ENCODE data around the gene KAT8. TPM values are rescaled to one million over a fixed set of nuclear protein-coding genes. Genes with fewer than 3 reads are reported as not detected.
"Not testable (repeated sequence)": the region's sequence is repeated elsewhere in the genome, so short reads cannot be mapped to it uniquely, and the experiment has no call there.

Gene KAT8
- total RNA-seq, 2 donors from 2014 or later = 49.7 to 50.2 TPM

DNA sequence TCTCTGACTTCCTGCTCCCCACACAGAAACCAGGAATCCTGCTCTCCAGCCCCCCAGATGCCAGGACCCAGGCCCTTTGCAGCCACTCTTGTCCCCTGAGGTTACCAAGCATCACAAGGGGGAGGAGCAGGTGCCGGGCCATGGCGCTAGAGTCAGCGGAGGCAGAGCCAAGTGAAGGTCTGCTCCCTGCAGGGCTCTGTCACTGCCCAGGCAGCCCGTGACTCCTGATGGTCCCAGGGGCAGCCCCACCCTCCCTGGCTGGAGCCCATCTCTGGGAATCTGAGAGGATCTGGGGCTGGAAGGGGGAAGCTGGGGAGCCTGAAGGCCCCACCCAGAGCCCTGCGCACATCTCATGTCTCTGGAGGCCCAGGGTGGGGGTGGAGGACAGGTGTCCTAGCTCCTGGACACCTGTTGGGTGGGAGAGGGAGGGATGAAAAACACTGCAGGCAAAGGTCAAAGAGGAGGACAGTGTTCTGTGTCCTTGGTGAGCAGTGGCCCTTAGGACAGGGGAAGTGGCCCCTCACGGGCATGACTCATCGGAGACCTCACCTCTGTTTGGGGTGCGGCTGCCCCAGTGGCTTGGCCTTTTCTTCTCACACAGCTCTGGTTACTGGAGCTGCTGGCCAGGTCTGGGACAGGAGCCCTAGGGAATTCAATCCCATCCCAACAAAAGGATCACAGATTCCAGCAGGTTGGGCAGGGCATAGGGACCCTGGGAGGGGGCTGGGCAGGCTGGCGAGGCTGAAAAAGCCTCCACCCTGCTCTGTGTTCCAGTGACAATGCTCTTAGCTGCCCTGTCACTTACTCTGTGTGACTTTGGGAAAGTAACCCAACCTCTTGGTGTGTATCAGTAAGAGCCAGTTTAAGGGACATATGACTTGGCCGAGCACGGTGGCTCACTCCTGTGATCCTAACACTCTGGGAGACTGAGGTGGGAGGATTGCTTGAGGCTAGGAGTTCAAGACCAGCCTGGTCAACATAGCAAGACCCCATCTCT, 32.7 kb downstream of the KAT8 start, which contains the start of gene PRSS36:
TSS of gene PRSS36 (minus strand) at position 173 of the 997 bp plus-strand sequence. CDS start at position 142, 31 bp downstream.
- Mint-ChIP-seq H3K36me3 (ENCODE audit: low read depth) (no peaks in the 10 kb centered on the region), H3K4me1 (no peaks in the 10 kb centered on the region), H3K27me3 (no peaks in the 10 kb centered on the region), H3K27ac (no peak within 1 kb of the TSS), H3K4me3 (no peak within 1 kb of the TSS), H3K9me3 (no peaks in the 10 kb centered on the region)
- no peak for ATAC-seq (replicated peaks)

DNA sequence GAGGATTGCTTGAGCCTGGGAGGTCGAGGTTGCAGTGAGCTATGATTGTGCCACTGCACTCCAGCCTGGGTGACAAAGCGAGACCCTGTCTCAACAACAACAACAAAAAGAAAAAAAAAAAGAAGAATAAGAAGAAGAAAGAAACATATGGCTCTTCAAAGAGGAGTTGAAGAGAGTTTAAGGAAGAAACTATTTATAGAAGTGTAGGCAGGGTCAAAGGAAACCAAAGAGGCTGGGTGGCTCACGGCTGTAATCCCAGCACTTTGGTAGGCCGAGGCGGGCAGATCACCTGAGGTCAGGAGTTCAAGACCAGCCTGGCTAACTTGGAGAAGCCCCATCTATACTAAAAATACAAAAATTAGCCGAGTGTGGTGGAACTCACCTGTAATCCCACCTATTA, 33.5 kb downstream of the KAT8 start:
- H3K27me3 Mint-ChIP-seq; H3K4me1 Mint-ChIP-seq; H3K9me3 Mint-ChIP-seq; H3K36me3 Mint-ChIP-seq (ENCODE audit: low read depth); H3K27ac Mint-ChIP-seq; H3K4me3 Mint-ChIP-seq; ATAC-seq (replicated peaks): not testable (repeated sequence)

DNA sequence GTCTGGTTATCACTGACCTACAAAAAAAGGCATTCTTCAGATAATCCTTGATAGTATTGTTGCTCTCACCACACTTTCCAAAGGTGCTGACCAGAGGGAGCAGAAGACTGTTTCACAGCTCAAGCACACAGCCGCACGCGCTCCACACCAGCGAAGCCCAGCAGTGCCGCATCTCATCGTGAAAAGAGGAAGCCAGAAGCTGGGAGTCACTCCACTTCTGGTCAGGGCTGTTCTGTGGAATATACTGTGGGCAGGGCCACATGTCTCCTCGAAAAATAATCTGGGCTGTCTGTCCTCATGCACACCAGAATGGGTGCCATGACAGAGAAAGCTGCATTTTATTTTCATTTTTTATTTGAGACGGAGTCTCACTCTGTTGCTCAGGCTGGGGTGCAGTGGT, 39.7 kb downstream of the KAT8 start:
- ATAC-seq (replicated peaks) = no peak
- Mint-ChIP-seq H3K4me3 (no peak overlapping the region), H3K27me3 (no peaks in the 10 kb centered on the region), H3K36me3 (ENCODE audit: low read depth) (no peaks in the 10 kb centered on the region), H3K4me1 (no peaks in the 10 kb centered on the region), H3K27ac (no peak overlapping the region), H3K9me3 (no peaks in the 10 kb centered on the region)

DNA sequence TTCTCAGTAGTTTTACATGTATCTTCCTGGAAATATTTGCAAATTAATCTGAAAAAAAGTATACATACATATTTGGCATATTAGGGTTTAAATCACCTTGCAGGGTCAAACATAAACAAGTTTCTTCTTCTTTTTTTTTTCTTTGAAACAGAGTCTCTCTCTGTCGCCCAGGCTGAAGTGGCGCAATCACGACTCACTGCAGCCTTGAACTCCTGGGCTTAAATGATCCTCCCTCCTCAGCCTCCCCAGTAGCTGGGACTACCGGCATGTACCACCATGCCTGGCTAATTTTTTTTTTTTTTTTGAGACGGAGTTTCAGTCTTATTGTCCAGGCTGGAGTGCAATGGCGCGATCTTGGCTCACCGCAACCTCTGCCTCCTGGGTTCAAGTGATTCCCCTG, 49.9 kb downstream of the KAT8 start:
- Mint-ChIP-seq H3K27ac (no peak overlapping the region), H3K4me1 (no peaks in the 10 kb centered on the region), H3K9me3 (no peaks in the 10 kb centered on the region), H3K27me3 (no peaks in the 10 kb centered on the region), H3K4me3 (no peak overlapping the region), H3K36me3 (ENCODE audit: low read depth) (no peaks in the 10 kb centered on the region)
- ATAC-seq (replicated peaks) = no peak

DNA sequence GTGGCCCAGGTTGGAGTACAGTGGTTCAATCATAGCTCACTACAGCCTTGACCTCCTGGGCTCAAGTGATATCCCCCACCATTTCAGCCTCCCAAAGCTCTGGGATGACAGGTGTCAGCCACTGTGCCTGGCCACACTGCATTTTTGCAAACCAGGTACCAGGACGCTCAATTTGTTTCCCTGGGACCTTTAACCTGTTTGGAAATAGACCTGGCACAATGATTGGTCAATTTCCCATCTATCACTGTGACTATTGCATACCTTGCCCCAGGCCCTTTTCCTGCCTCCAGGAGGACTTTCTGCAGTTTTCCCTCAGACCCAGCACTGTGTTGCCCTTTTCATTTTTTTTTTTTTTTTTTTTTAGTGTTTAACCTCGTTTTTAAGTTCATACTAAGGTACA, 51.4 kb downstream of the KAT8 start:
- no peaks in the 10 kb centered on the region for H3K4me1 Mint-ChIP-seq
- no peaks in the 10 kb centered on the region for H3K9me3 Mint-ChIP-seq
- no peak overlapping the region for H3K4me3 Mint-ChIP-seq
- ATAC-seq (replicated peaks) = no peak
- H3K36me3 Mint-ChIP-seq (ENCODE audit: low read depth) = no peaks in the 10 kb centered on the region
- no peaks in the 10 kb centered on the region for H3K27me3 Mint-ChIP-seq
- H3K27ac Mint-ChIP-seq = no peak overlapping the region

DNA sequence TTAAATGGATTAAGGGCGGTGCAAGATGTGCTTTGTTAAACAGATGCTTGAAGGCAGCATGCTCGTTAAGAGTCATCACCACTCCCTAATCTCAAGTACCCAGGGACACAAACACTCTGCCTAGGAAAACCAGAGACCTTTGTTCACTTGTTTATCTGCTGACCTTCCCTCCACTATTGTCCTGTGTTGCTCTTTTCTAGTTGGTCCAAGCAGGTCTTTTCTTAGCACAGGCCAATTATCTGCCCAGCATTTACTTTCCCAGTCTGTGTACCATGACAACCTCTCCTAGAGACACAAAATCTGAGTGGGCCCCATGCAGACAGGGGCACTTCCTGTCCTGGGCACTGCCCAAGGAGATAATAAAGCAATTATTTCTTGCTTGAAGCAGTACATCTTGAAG, 52.6 kb downstream of the KAT8 start:
- not testable (repeated sequence) for ATAC-seq (replicated peaks); H3K27me3 Mint-ChIP-seq; H3K4me1 Mint-ChIP-seq; H3K36me3 Mint-ChIP-seq (ENCODE audit: low read depth); H3K4me3 Mint-ChIP-seq; H3K9me3 Mint-ChIP-seq; H3K27ac Mint-ChIP-seq

DNA sequence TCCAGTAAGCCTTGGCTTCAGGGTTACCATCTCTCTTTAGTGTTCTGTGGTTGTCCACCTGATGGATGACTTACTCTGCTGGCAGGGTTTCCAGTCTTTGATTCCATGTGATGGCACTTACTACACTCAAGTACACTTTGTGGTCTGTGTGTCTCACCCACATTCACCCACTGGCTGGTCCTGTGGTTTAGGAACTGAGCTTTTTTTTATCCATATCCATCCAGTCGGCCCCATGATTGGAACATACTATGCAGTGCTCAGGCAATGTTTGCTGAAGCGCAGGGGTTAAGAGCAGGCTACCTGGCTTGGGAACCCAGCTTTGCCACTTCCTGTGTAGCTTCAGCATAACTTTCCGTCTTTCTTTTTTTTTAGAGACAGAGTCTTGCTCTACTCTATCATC, 59.7 kb downstream of the KAT8 start:
- peak; percentile 23 for ATAC-seq (replicated peaks)
- Mint-ChIP-seq H3K27ac (no peak overlapping the region), H3K9me3 (no peaks in the 10 kb centered on the region), H3K27me3 (no peaks in the 10 kb centered on the region), H3K36me3 (ENCODE audit: low read depth) (peaks cover 31% of the 10 kb centered on the region), H3K4me3 (peak overlapping the region; percentile 99), H3K4me1 (peaks cover 15% of the 10 kb centered on the region)

DNA sequence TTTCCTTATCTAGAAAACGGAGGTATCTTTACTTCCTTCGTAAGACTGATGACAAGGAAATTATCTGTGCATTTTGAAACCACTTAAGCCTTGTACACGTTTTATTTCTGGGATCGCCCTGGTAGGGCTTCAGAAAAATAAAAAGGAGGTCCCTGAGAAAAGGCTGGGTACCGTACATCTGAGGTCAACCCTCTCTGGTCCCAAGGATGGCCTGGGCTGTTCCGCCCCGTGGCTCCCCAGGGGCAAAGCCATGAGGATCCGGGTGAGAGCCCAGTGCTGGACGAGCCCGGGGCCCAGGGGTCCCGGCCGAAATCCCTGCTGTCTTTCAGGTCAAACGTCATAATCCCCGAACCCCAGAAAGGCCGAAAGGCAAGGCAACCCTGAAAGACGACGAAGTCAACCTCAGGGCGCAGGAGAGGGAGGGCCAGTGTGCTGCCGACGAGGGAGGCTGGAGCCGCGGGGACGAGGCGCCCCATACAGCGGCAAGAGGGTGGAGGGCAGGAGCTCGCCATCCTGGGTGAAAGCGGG, 61.8 kb downstream of the KAT8 start:
- peak overlapping the region; percentile 100 for H3K27ac Mint-ChIP-seq
- H3K36me3 Mint-ChIP-seq (ENCODE audit: low read depth) = peaks cover 52% of the 10 kb centered on the region
- H3K4me1 Mint-ChIP-seq = peaks cover 31% of the 10 kb centered on the region
- H3K9me3 Mint-ChIP-seq = no peaks in the 10 kb centered on the region
- H3K4me3 Mint-ChIP-seq = peak overlapping the region; percentile 99
- ATAC-seq (replicated peaks) = no peak
- H3K27me3 Mint-ChIP-seq = no peaks in the 10 kb centered on the region

DNA sequence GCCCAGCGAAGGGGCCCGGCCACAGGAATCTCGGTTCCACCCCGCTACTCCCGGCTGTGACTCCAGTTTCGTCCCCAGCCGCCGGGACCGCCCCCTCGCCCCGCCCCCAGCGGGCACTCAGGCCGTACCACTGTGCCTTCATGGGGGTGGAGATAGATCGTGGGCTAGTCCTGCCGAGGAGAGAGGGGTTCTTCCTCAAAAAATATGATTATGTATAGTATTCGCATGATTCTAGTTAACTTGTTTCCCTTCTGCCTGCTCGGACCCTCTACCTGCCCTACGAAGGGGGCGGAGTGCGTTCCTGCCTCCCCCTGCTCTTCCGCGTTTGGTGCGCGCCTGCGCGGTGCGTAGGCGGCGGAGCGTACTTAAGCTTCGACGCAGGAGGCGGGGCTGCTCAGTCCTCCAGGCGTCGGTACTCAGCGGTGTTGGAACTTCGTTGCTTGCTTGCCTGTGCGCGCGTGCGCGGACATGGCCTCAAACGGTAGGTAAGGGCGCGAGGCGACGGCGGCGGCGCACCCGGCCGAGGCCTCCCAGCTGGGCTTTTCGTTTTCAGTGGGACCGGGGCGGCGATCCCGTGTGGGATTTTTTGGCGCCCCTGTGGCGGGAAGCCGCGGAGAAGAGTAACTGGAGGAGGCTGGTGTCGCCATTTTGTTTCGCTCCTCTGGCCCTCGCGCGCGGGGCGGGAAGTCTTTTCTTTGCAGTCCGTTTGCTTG, 62.4 kb downstream of the KAT8 start, which contains the start of gene FUS:
TSS of gene FUS (plus strand) at position 393 of the 713 bp plus-strand sequence. CDS start at position 469, 76 bp downstream.
- Mint-ChIP-seq H3K36me3 (ENCODE audit: low read depth) (peaks cover 58% of the 10 kb centered on the region), H3K4me1 (peaks cover 36% of the 10 kb centered on the region), H3K27me3 (no peaks in the 10 kb centered on the region), H3K9me3 (no peaks in the 10 kb centered on the region), H3K27ac (peak within 1 kb of the TSS; percentile 100), H3K4me3 (peak within 1 kb of the TSS; percentile 99)
- peak; percentile 69 for ATAC-seq (replicated peaks)

Other genes with a start within 250 kb of the KAT8 start
- 10 to 100 TPM; 34.1 to 39.3 TPM for gene BCL7C, start 223.6 kb upstream of the KAT8 start, total RNA-seq
- under 1 TPM; 0.15 to 0.26 TPM for gene CTF1, start 221.1 kb upstream of the KAT8 start, total RNA-seq
- gene FBXL19, start 194.1 kb upstream of the KAT8 start, total RNA-seq = 10 to 100 TPM; 32.2 to 40.7 TPM
- 10 to 100 TPM; 12.4 to 25.8 TPM for gene ORAI3, start 168.6 kb upstream of the KAT8 start, total RNA-seq
- gene SETD1A, start 159.9 kb upstream of the KAT8 start, total RNA-seq = 10 to 100 TPM; 27.5 to 33.7 TPM
- gene HSD3B7, start 132.5 kb upstream of the KAT8 start, total RNA-seq = 1 to 10 TPM; 8.8 TPM
- gene STX1B, start 107.0 kb upstream of the KAT8 start, total RNA-seq = under 1 TPM; 0.17 to 0.95 TPM
- gene STX4, start 84.1 kb upstream of the KAT8 start, total RNA-seq = 10 to 100 TPM; 49.4 to 76.9 TPM
- gene ZNF668, start 43.4 kb upstream of the KAT8 start, total RNA-seq = 10 to 100 TPM; 15.1 to 19.4 TPM
- gene ZNF646, start 43.2 kb upstream of the KAT8 start, total RNA-seq = 10 to 100 TPM; 19.6 to 29.7 TPM
- gene PRSS53, start 28.7 kb upstream of the KAT8 start, total RNA-seq = 10 to 100 TPM in 1 of 2 donors, 1 to 10 TPM in 1; 4.5 to 17.3 TPM
- gene VKORC1, start 22.9 kb upstream of the KAT8 start, total RNA-seq = 100 to 1,000 TPM in 1 of 2 donors, 10 to 100 TPM in 1; 75.3 to 107 TPM
- gene BCKDK, start 9.3 kb upstream of the KAT8 start, total RNA-seq = 10 to 100 TPM; 48.6 to 98.3 TPM
- not detected for gene PRSS8, start 18.1 kb downstream of the KAT8 start, total RNA-seq
- 1 to 10 TPM; 1.1 TPM for gene PRSS36, start 32.4 kb downstream of the KAT8 start, total RNA-seq
- gene FUS, start 62.5 kb downstream of the KAT8 start, total RNA-seq = 100 to 1,000 TPM; 425 to 686 TPM
- 10 to 100 TPM in 1 of 2 donors, 1 to 10 TPM in 1; 9.6 to 25.6 TPM for gene PYCARD, start 85.1 kb downstream of the KAT8 start, total RNA-seq
- gene TRIM72, start 96.5 kb downstream of the KAT8 start, total RNA-seq = under 1 TPM in 1 of 2 donors, not detected in 1; 0.08 TPM
- gene PYDC1, start 99.5 kb downstream of the KAT8 start, total RNA-seq = under 1 TPM in 1 of 2 donors, not detected in 1; 0.61 TPM
- 1 to 10 TPM; 4.9 to 6.4 TPM for gene ITGAM, start 142.3 kb downstream of the KAT8 start, total RNA-seq
- 10 to 100 TPM; 25.5 to 50.4 TPM for gene ITGAX, start 237.5 kb downstream of the KAT8 start, total RNA-seq